ENCODE data around the gene SERPINB1. TPM values are rescaled to one million over a fixed set of nuclear protein-coding genes. Genes with fewer than 3 reads are reported as not detected.

Gene SERPINB1
- total RNA-seq, 1 experiment from 2014 or later = 82.3 TPM

- no peak for TF ChIP-seq EZH2 (IDR thresholded peaks at IDR 0.05; ENCODE audit: low read depth)
- no peak for TF ChIP-seq CTCF (conservative IDR thresholded peaks at IDR 0.05)
- Histone ChIP-seq H3K4me3 (no peak overlapping the region), H4K20me1 (ENCODE audit: insufficient read depth) (no peaks in the 10 kb centered on the region), H3K27me3 (ENCODE audit: insufficient read depth, low read depth) (no peaks in the 10 kb centered on the region), H3K27ac (no peak overlapping the region), H3K79me2 (ENCODE audit: low read depth) (no peaks in the 10 kb centered on the region), H3K4me2 (no peak overlapping the region), H3K36me3 (ENCODE audit: low read depth) (no peaks in the 10 kb centered on the region), H3F3A (ENCODE audit: insufficient read depth, low read depth) (no peaks in the 10 kb centered on the region), H3K9me3 (ENCODE audit: insufficient read depth, low read depth) (no peaks in the 10 kb centered on the region), H2AFZ (no peak overlapping the region), H3K9me2 (ENCODE audit: insufficient read depth) (no peaks in the 10 kb centered on the region), H3K4me1 (replicated peaks; ENCODE audit: insufficient read depth) (no peaks in the 10 kb centered on the region)
- POLR2A ChIA-PET (ENCODE audit: unreplicated experiment) = no interaction called here
- DNase-seq = no peak
- intact Hi-C loops (cut with micrococcal nuclease; ENCODE audit: unreplicated experiment) = no loop called here
- CTCF ChIA-PET = no interaction called here
- no TSS peak for BruUV-seq (replicated peaks)
Observed at GRCh38 chr6:2885967-2886735, 44.5 kb upstream of the SERPINB1 start.

GRCh38 chr6:2884804-2885203 is 43.1 kb upstream of the SERPINB1 start:
- CTCF ChIA-PET = no interaction called here
- Histone ChIP-seq H3K27ac (no peak overlapping the region), H3K9me2 (ENCODE audit: insufficient read depth) (no peaks in the 10 kb centered on the region), H4K20me1 (ENCODE audit: insufficient read depth) (no peaks in the 10 kb centered on the region), H3K4me1 (replicated peaks; ENCODE audit: insufficient read depth) (no peaks in the 10 kb centered on the region), H3K36me3 (ENCODE audit: low read depth) (no peaks in the 10 kb centered on the region), H3K4me2 (no peak overlapping the region), H3K27me3 (ENCODE audit: insufficient read depth, low read depth) (no peaks in the 10 kb centered on the region), H3F3A (ENCODE audit: insufficient read depth, low read depth) (no peaks in the 10 kb centered on the region), H3K79me2 (ENCODE audit: low read depth) (no peaks in the 10 kb centered on the region), H3K9me3 (ENCODE audit: insufficient read depth, low read depth) (no peaks in the 10 kb centered on the region), H3K4me3 (no peak overlapping the region), H2AFZ (no peak overlapping the region)
- POLR2A ChIA-PET (ENCODE audit: unreplicated experiment) = no interaction called here
- BruUV-seq (replicated peaks) = no TSS peak
- TF ChIP-seq CTCF (conservative IDR thresholded peaks at IDR 0.05) = no peak
- TF ChIP-seq EZH2 (IDR thresholded peaks at IDR 0.05; ENCODE audit: low read depth) = no peak
- intact Hi-C loops (cut with micrococcal nuclease; ENCODE audit: unreplicated experiment) = no loop called here
- no peak for DNase-seq

GRCh38 chr6:2883673-2884072 is 42.0 kb upstream of the SERPINB1 start:
- H3K9me3 ChIP-seq (ENCODE audit: insufficient read depth, low read depth) = no peaks in the 10 kb centered on the region
- H3K9me2 ChIP-seq (ENCODE audit: insufficient read depth) = no peaks in the 10 kb centered on the region
- no peaks in the 10 kb centered on the region for H3K36me3 ChIP-seq (ENCODE audit: low read depth)
- BruUV-seq (replicated peaks) = no TSS peak
- H3K4me2 ChIP-seq = no peak overlapping the region
- no peaks in the 10 kb centered on the region for H3F3A ChIP-seq (ENCODE audit: insufficient read depth, low read depth)
- no peak for DNase-seq
- intact Hi-C loops (cut with micrococcal nuclease; ENCODE audit: unreplicated experiment) = no loop called here
- TF ChIP-seq EZH2 (IDR thresholded peaks at IDR 0.05; ENCODE audit: low read depth) (no peak), CTCF (conservative IDR thresholded peaks at IDR 0.05) (no peak)
- ChIA-PET CTCF (no interaction called here), POLR2A (ENCODE audit: unreplicated experiment) (no interaction called here)
- no peak overlapping the region for H3K27ac ChIP-seq
- H2AFZ ChIP-seq = no peak overlapping the region
- H3K4me3 ChIP-seq = no peak overlapping the region
- peaks cover 2% of the 10 kb centered on the region for H3K4me1 ChIP-seq (replicated peaks; ENCODE audit: insufficient read depth)
- H3K27me3 ChIP-seq (ENCODE audit: insufficient read depth, low read depth) = no peaks in the 10 kb centered on the region
- H3K79me2 ChIP-seq (ENCODE audit: low read depth) = no peaks in the 10 kb centered on the region
- H4K20me1 ChIP-seq (ENCODE audit: insufficient read depth) = no peaks in the 10 kb centered on the region
